Small intestine (tissue), 7 donors: Measurements from ENCODE around the gene ATXN8OS. TPM values are rescaled to one million over a fixed set of nuclear protein-coding genes. Genes with fewer than 3 reads are reported as not detected.
"Not testable (repeated sequence)": the region's sequence is repeated elsewhere in the genome, so short reads cannot be mapped to it uniquely, and the experiment has no call there.

Source experiments
- DNase-seq, 2 donors: peaks; one replicate each; pipeline versions ENCODE4 v3.0.0 to v3.0.0-alpha.2; 2013
- FAIRE-seq: peaks from 2 replicates; lab custom pipeline; 2012; peaks lifted over from hg19 to GRCh38; lab: Jason Lieb, UNC
- H3K27ac ChIP-seq, 3 donors: one replicate each; pipeline ENCODE4 v1.5.1; 2013; ENCODE audit warnings: low read length in 2 of 3, mild to moderate bottlenecking in 2 of 3, control low read depth in 1 of 3, inconsistent platforms in 1 of 3, low read depth in 1 of 3, moderate library complexity in 1 of 3
- H3K27me3 ChIP-seq, 3 donors: one replicate each; pipeline ENCODE4 v1.6.1; 2013; ENCODE audit warnings: low read length in 3 of 3, inconsistent platforms in 1 of 3; ENCODE audit not compliant: control insufficient read depth in 3 of 3, insufficient read depth in 3 of 3
- H3K36me3 ChIP-seq, 3 donors: one replicate each; pipeline ENCODE4 v1.6.1; 2013; ENCODE audit warnings: low read length in 3 of 3, inconsistent platforms in 1 of 3, low read depth in 1 of 3, mild to moderate bottlenecking in 1 of 3, moderate library complexity in 1 of 3; ENCODE audit not compliant: control insufficient read depth in 3 of 3, insufficient read depth in 2 of 3
- H3K4me1 ChIP-seq, 3 donors: one replicate each; pipeline ENCODE4 v1.6.1; 2013; ENCODE audit warnings: low read length in 2 of 3, inconsistent platforms in 1 of 3, low read depth in 1 of 3, mild to moderate bottlenecking in 1 of 3, moderate library complexity in 1 of 3; ENCODE audit not compliant: control insufficient read depth in 3 of 3, insufficient read depth in 2 of 3
- H3K4me3 ChIP-seq, 3 donors: one replicate each; pipeline ENCODE4 v1.5.1; 2013; ENCODE audit warnings: low read length in 3 of 3, control low read depth in 1 of 3, inconsistent platforms in 1 of 3, low read depth in 1 of 3, mild to moderate bottlenecking in 1 of 3, moderate library complexity in 1 of 3
- H3K9me3 ChIP-seq, 2 donors: one replicate each; pipeline ENCODE4 v1.6.1; 2013; ENCODE audit warnings: low read depth in 1 of 2, low read length in 1 of 2; ENCODE audit not compliant: control insufficient read depth in 2 of 2, insufficient read depth in 1 of 2
- WGBS, 3 donors: extraction: QIAGEN DNeasy Blood & Tissue Kit; methylation state at CpG; one replicate each; pipeline ENCODE4 v1.1.7; 2013; 5-methylcytosine and 5-hydroxymethylcytosine counted together
- polyA plus RNA-seq, 4 donors: library from polyadenylated mRNA; stranded (reverse) in 3 of 4; unstranded in 1 of 4; fragments of 200-250 nt in 3 of 4; fragments of 120-200 nt in 1 of 4; gene quantifications; one replicate each; pipeline versions ENCODE4 v1.2.1 to v1.2.3, GENCODE V29; 2013
- donor health status: healthy with polysubstance abuse.
- donor health status: control.
- donor health status: control.
- donor health status: Bipolar disorder and iron deficiency.
- donor health status: healthy.

The ATXN8OS gene
- polyA plus RNA-seq, 4 donors = 0.06 TPM; not detected in 3

GRCh38 chr13:70108356-70109105 is 905 bp downstream of the ATXN8OS start, which contains the start of gene KLHL1:
Gene KLHL1 (minus strand): TSS chr13:70108452. CDS start chr13:70107699, 753 bp downstream.
- Histone ChIP-seq H3K9me3 (no peaks in the 10 kb centered on the region), H3K4me1 (no peaks in the 10 kb centered on the region), H3K4me3 (peak within 1 kb of the TSS in 1 of 3 donors; percentile 8), H3K27me3 (peaks cover 0 to 19% (median 0%) of the 10 kb centered on the region in 3 donors), H3K36me3 (no peaks in the 10 kb centered on the region), H3K27ac (no peak within 1 kb of the TSS)
- peak in 1 of 2 donors; percentile 2 for DNase-seq
- WGBS, 3 donors = 71 to 75% (median 72%) methylated on average over 17 to 18 of the region's 18 CpGs
- FAIRE-seq = no peak

- no peaks in the 10 kb centered on the region for H3K4me1 ChIP-seq
- no peaks in the 10 kb centered on the region for H3K9me3 ChIP-seq
- FAIRE-seq = no peak
- H3K36me3 ChIP-seq = no peaks in the 10 kb centered on the region
- H3K4me3 ChIP-seq = no peak overlapping the region
- H3K27ac ChIP-seq = no peak overlapping the region
- H3K27me3 ChIP-seq = no peaks in the 10 kb centered on the region
- DNase-seq = no peak
- 14 to 51% (median 29%) methylated on average over 2 of the region's 2 CpGs for WGBS, 3 donors
Observed at GRCh38 chr13:70117338-70117905, 9.8 kb downstream of the ATXN8OS start.

- Histone ChIP-seq H3K4me1 (no peaks in the 10 kb centered on the region), H3K27ac (no peak overlapping the region), H3K36me3 (no peaks in the 10 kb centered on the region), H3K4me3 (no peak overlapping the region), H3K27me3 (no peaks in the 10 kb centered on the region), H3K9me3 (no peaks in the 10 kb centered on the region)
- 74 to 77% (median 75%) methylated on average over 5 of the region's 5 CpGs for WGBS, 3 donors
- DNase-seq = no peak
- FAIRE-seq = no peak
Observed at GRCh38 chr13:70125693-70126092, 18.1 kb downstream of the ATXN8OS start.

- Histone ChIP-seq H3K4me3 (no peak overlapping the region), H3K36me3 (no peaks in the 10 kb centered on the region), H3K27me3 (no peaks in the 10 kb centered on the region), H3K4me1 (no peaks in the 10 kb centered on the region), H3K9me3 (no peaks in the 10 kb centered on the region), H3K27ac (no peak overlapping the region)
- no peak for DNase-seq
- no peak for FAIRE-seq
- 70 to 86% (median 79%) methylated on average over 2 of the region's 2 CpGs for WGBS, 3 donors
Observed at GRCh38 chr13:70128098-70128497, 20.5 kb downstream of the ATXN8OS start.

- FAIRE-seq, H3K36me3 ChIP-seq: not testable (repeated sequence)
Observed at GRCh38 chr13:70142658-70143057, 35.0 kb downstream of the ATXN8OS start.

GRCh38 chr13:70162141-70162540 is 54.5 kb downstream of the ATXN8OS start:
- no peak overlapping the region for H3K27ac ChIP-seq
- FAIRE-seq = no peak
- no peak for DNase-seq
- H3K27me3 ChIP-seq = no peaks in the 10 kb centered on the region
- no peaks in the 10 kb centered on the region for H3K4me1 ChIP-seq
- no peaks in the 10 kb centered on the region for H3K9me3 ChIP-seq
- 52 to 60% (median 59%) methylated on average over 5 of the region's 5 CpGs for WGBS, 3 donors
- no peaks in the 10 kb centered on the region for H3K36me3 ChIP-seq
- H3K4me3 ChIP-seq = no peak overlapping the region

More at GRCh38 chr13:70142658-70143057, 35.0 kb downstream of the ATXN8OS start:
- H3K4me3 ChIP-seq, H3K27ac ChIP-seq, H3K27me3 ChIP-seq, H3K4me1 ChIP-seq, H3K9me3 ChIP-seq, DNase-seq: not testable (repeated sequence)
- WGBS, 3 donors = 94 to 95% (median 94%) methylated on average over 12 of the region's 12 CpGs

GRCh38 chr13:70170689-70171088 is 63.1 kb downstream of the ATXN8OS start:
- DNase-seq (no peak), FAIRE-seq (no peak)
- Histone ChIP-seq H3K4me1 (no peaks in the 10 kb centered on the region), H3K27ac (no peak overlapping the region), H3K36me3 (no peaks in the 10 kb centered on the region), H3K27me3 (no peaks in the 10 kb centered on the region), H3K9me3 (no peaks in the 10 kb centered on the region), H3K4me3 (no peak overlapping the region)
- 74 to 92% (median 87%) methylated on average over 5 of the region's 5 CpGs for WGBS, 3 donors

GRCh38 chr13:70171151-70171550 is 63.5 kb downstream of the ATXN8OS start:
- no peak overlapping the region for H3K27ac ChIP-seq
- FAIRE-seq = no peak
- 37 to 65% (median 52%) methylated on average over 3 of the region's 3 CpGs for WGBS, 3 donors

More at GRCh38 chr13:70171151-70171550, 63.5 kb downstream of the ATXN8OS start:
- Histone ChIP-seq H3K9me3 (no peaks in the 10 kb centered on the region), H3K4me3 (no peak overlapping the region), H3K36me3 (no peaks in the 10 kb centered on the region), H3K4me1 (no peaks in the 10 kb centered on the region), H3K27me3 (no peaks in the 10 kb centered on the region)
- DNase-seq = peak in 1 of 2 donors; percentile 6
